Liver (tissue), 9 donors: ENCODE data around the gene CCDC88C. TPM values are rescaled to one million over a fixed set of nuclear protein-coding genes. Genes with fewer than 3 reads are reported as not detected.

Experiments used
- DNase-seq: peaks from one replicate; pipeline ENCODE4 v3.0.0-alpha.2; 2017; ENCODE audit warnings: low spot score
- H3K27ac ChIP-seq, 2 donors: one replicate each; pipeline ENCODE4 v1.7.0; 2013; ENCODE audit warnings: inconsistent platforms in 2 of 2, low read length in 2 of 2, control low read depth in 1 of 2, low read depth in 1 of 2, mild to moderate bottlenecking in 1 of 2
- H3K27me3 ChIP-seq, 4 donors: one replicate each; pipeline versions ENCODE4 v1.6.1 to v1.7.0; 2013; ENCODE audit warnings: low read length in 3 of 4, inconsistent platforms in 1 of 4, mild to moderate bottlenecking in 1 of 4, moderate library complexity in 1 of 4; ENCODE audit not compliant: control insufficient read depth in 4 of 4, insufficient read depth in 4 of 4
- H3K36me3 ChIP-seq, 4 donors: one replicate each; pipeline versions ENCODE4 v1.6.1 to v1.7.0; 2013; ENCODE audit warnings: low read length in 3 of 4, mild to moderate bottlenecking in 3 of 4, low read depth in 1 of 4, moderate library complexity in 1 of 4; ENCODE audit not compliant: control insufficient read depth in 4 of 4, insufficient read depth in 3 of 4
- H3K4me1 ChIP-seq, 4 donors: one replicate each; pipeline versions ENCODE4 v1.6.1 to v1.7.0; 2013; ENCODE audit warnings: low read length in 3 of 4, mild to moderate bottlenecking in 3 of 4, moderate library complexity in 1 of 4; ENCODE audit not compliant: control insufficient read depth in 4 of 4, insufficient read depth in 4 of 4
- H3K4me3 ChIP-seq, 3 donors: one replicate each; pipeline versions ENCODE4 v1.6.1 to v1.7.0; 2013; ENCODE audit warnings: low read length in 3 of 3, control low read depth in 1 of 3, low read depth in 1 of 3, mild to moderate bottlenecking in 1 of 3
- H3K9ac ChIP-seq, 2 donors: one replicate each; pipeline ENCODE4 v1.7.0; 2013; ENCODE audit warnings: low read length in 2 of 2, mild to moderate bottlenecking in 2 of 2, moderate library complexity in 2 of 2, control low read depth in 1 of 2, low read depth in 1 of 2
- H3K9me3 ChIP-seq, 4 donors: one replicate each; pipeline versions ENCODE4 v1.6.1 to v1.7.0; 2013; ENCODE audit warnings: low read length in 3 of 4; ENCODE audit not compliant: control insufficient read depth in 4 of 4
- EGR1 ChIP-seq, 2 donors: IDR thresholded peaks; 2 replicates each; pipeline ENCODE4 v1.6.1; 2016 to 2018; ENCODE audit warnings: antibody characterized with exemption in 2 of 2, low read depth in 2 of 2
- FOXA1 ChIP-seq: IDR thresholded peaks from 2 replicates; pipeline ENCODE4 v1.6.1; 2016; ENCODE audit warnings: antibody characterized with exemption
- FOXA2 ChIP-seq: IDR thresholded peaks from 2 replicates; pipeline ENCODE4 v1.6.1; 2016; ENCODE audit warnings: antibody characterized with exemption
- GABPA ChIP-seq, 2 donors: IDR thresholded peaks in 1 of 2; conservative IDR thresholded peaks in 1 of 2; 2 replicates each; pipeline ENCODE4 v1.6.1; 2016; ENCODE audit warnings: antibody characterized with exemption in 2 of 2, mild to moderate bottlenecking in 1 of 2, moderate library complexity in 1 of 2
- HNF4A ChIP-seq, 2 donors: conservative IDR thresholded peaks; 2 replicates each; pipeline ENCODE4 v1.6.1; 2016; ENCODE audit warnings: antibody characterized with exemption in 2 of 2, mild to moderate bottlenecking in 2 of 2
- HNF4G ChIP-seq: IDR thresholded peaks from 2 replicates; pipeline ENCODE4 v1.6.1; 2016; ENCODE audit warnings: antibody characterized with exemption
- JUND ChIP-seq, 2 donors: IDR thresholded peaks; 2 replicates each; pipeline ENCODE4 v1.6.1; 2016; ENCODE audit warnings: antibody characterized with exemption in 2 of 2
- RAD21 ChIP-seq, 2 donors: IDR thresholded peaks; 2 replicates each; pipeline ENCODE4 v1.6.1; 2016; ENCODE audit warnings: antibody characterized with exemption in 2 of 2, mild to moderate bottlenecking in 2 of 2
- RXRA ChIP-seq, 2 donors: IDR thresholded peaks; 2 replicates each; pipeline ENCODE4 v1.6.1; 2017 to 2018; ENCODE audit warnings: antibody characterized with exemption in 2 of 2, mild to moderate bottlenecking in 1 of 2
- SP1 ChIP-seq: IDR thresholded peaks from 2 replicates; pipeline ENCODE4 v1.6.1; 2018; ENCODE audit warnings: antibody characterized with exemption, mild to moderate bottlenecking
- TAF1 ChIP-seq: conservative IDR thresholded peaks from 2 replicates; pipeline ENCODE4 v1.6.1; 2016; ENCODE audit warnings: antibody characterized with exemption, mild to moderate bottlenecking
- YY1 ChIP-seq: IDR thresholded peaks from 2 replicates; pipeline ENCODE4 v1.6.1; 2016; ENCODE audit warnings: antibody characterized with exemption, mild to moderate bottlenecking
- WGBS: extraction: QIAGEN DNeasy Blood & Tissue Kit; methylation state at CpG from one replicate; pipeline ENCODE4 v1.1.7; 2013; 5-methylcytosine and 5-hydroxymethylcytosine counted together
- polyA plus RNA-seq, 2 donors: library from polyadenylated mRNA; stranded (reverse) in 1 of 2; unstranded in 1 of 2; fragments of 200-250 nt in 1 of 2; fragments of >200 nt in 1 of 2; fragmentation: Nextera tagmentation in 1 of 2; extraction: Ambion mirVana in 1 of 2; gene quantifications; one replicate each; pipeline versions ENCODE4 v1.2.1 to v1.2.3, GENCODE V29; 2013 to 2015
- total RNA-seq, 2 donors: library from RNA; depleted of rRNA; stranded (reverse); fragments of >200 nt; gene quantifications; one replicate each; pipeline ENCODE4 v1.2.3, GENCODE V29; 2014
- TF ChIP-seq, protein P1 (sequence below): IDR thresholded peaks from 2 replicates; pipeline ENCODE4 v1.6.1; 2016; ENCODE audit warnings: antibody characterized with exemption
- TF ChIP-seq, protein P2 (sequence below): IDR thresholded peaks from 2 replicates; pipeline ENCODE4 v1.6.1; 2016; ENCODE audit warnings: antibody characterized with exemption, mild to moderate bottlenecking
- TF ChIP-seq, protein P3 (sequence below): IDR thresholded peaks from 2 replicates; pipeline ENCODE4 v1.6.1; 2016; ENCODE audit warnings: antibody characterized with exemption
- TF ChIP-seq, protein P4 (sequence below): fragments of 150-350 bp; IDR thresholded peaks from 2 replicates; pipeline ENCODE4 v1.5.1; 2017; ENCODE audit warnings: improper control_type of control experiment, low read depth, low read length; ENCODE audit not compliant: missing input control
- donor health status: healthy.
- donor health status: healthy.
- donor health status: healthy.
- donor health status: healthy.
- donor health status: healthy.

The CCDC88C gene
- total and polyA plus RNA-seq, 4 donors: 1.3 to 10.8 (median 4.0) TPM

- DNase-seq: no peak
- no peaks in the 10 kb centered on the region for H3K27me3 ChIP-seq
- H3K36me3 ChIP-seq: peaks cover 0 to 4% (median 0%) of the 10 kb centered on the region in 4 donors
- H3K27ac ChIP-seq: no peak overlapping the region
- WGBS: 75% methylated on average over 5 of the region's 5 CpGs
- H3K9me3 ChIP-seq: no peaks in the 10 kb centered on the region
- H3K4me3 ChIP-seq: no peak overlapping the region
- no peak overlapping the region for H3K9ac ChIP-seq
- H3K4me1 ChIP-seq: no peaks in the 10 kb centered on the region
- no peak for TF ChIP-seq SP1
- TF ChIP-seq HNF4A (conservative IDR thresholded peaks at IDR 0.05): no peak
- no peak for TF ChIP-seq FOXA2
- no peak for TF ChIP-seq JUND (IDR thresholded peaks at IDR 0.05)
- no peak for TF ChIP-seq RXRA (IDR thresholded peaks at IDR 0.05)
- TF ChIP-seq, protein P1, sequence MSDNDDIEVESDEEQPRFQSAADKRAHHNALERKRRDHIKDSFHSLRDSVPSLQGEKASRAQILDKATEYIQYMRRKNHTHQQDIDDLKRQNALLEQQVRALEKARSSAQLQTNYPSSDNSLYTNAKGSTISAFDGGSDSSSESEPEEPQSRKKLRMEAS: no peak
- TF ChIP-seq RAD21 (IDR thresholded peaks at IDR 0.05): no peak
- TF ChIP-seq EGR1 (IDR thresholded peaks at IDR 0.05; ENCODE audit: low read depth in 2 of 2): no peak
- TF ChIP-seq FOXA1: no peak
- TF ChIP-seq, protein P2, sequence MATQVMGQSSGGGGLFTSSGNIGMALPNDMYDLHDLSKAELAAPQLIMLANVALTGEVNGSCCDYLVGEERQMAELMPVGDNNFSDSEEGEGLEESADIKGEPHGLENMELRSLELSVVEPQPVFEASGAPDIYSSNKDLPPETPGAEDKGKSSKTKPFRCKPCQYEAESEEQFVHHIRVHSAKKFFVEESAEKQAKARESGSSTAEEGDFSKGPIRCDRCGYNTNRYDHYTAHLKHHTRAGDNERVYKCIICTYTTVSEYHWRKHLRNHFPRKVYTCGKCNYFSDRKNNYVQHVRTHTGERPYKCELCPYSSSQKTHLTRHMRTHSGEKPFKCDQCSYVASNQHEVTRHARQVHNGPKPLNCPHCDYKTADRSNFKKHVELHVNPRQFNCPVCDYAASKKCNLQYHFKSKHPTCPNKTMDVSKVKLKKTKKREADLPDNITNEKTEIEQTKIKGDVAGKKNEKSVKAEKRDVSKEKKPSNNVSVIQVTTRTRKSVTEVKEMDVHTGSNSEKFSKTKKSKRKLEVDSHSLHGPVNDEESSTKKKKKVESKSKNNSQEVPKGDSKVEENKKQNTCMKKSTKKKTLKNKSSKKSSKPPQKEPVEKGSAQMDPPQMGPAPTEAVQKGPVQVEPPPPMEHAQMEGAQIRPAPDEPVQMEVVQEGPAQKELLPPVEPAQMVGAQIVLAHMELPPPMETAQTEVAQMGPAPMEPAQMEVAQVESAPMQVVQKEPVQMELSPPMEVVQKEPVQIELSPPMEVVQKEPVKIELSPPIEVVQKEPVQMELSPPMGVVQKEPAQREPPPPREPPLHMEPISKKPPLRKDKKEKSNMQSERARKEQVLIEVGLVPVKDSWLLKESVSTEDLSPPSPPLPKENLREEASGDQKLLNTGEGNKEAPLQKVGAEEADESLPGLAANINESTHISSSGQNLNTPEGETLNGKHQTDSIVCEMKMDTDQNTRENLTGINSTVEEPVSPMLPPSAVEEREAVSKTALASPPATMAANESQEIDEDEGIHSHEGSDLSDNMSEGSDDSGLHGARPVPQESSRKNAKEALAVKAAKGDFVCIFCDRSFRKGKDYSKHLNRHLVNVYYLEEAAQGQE: no peak
- TF ChIP-seq, protein P3, sequence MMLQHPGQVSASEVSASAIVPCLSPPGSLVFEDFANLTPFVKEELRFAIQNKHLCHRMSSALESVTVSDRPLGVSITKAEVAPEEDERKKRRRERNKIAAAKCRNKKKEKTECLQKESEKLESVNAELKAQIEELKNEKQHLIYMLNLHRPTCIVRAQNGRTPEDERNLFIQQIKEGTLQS: no peak
- no peak for TF ChIP-seq TAF1
- no peak for TF ChIP-seq HNF4G
- TF ChIP-seq GABPA (IDR thresholded peaks at IDR 0.05 in 1 of 2, conservative IDR thresholded peaks at IDR 0.05 in 1 of 2): no peak
- no peak for TF ChIP-seq YY1
- TF ChIP-seq, protein P4, sequence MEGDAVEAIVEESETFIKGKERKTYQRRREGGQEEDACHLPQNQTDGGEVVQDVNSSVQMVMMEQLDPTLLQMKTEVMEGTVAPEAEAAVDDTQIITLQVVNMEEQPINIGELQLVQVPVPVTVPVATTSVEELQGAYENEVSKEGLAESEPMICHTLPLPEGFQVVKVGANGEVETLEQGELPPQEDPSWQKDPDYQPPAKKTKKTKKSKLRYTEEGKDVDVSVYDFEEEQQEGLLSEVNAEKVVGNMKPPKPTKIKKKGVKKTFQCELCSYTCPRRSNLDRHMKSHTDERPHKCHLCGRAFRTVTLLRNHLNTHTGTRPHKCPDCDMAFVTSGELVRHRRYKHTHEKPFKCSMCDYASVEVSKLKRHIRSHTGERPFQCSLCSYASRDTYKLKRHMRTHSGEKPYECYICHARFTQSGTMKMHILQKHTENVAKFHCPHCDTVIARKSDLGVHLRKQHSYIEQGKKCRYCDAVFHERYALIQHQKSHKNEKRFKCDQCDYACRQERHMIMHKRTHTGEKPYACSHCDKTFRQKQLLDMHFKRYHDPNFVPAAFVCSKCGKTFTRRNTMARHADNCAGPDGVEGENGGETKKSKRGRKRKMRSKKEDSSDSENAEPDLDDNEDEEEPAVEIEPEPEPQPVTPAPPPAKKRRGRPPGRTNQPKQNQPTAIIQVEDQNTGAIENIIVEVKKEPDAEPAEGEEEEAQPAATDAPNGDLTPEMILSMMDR: no peak
Measured at GRCh38 chr14:91344096-91344495, 73.5 kb downstream of the CCDC88C start.

- H3K9ac ChIP-seq: no peak overlapping the region
- no peak overlapping the region for H3K4me3 ChIP-seq
- H3K36me3 ChIP-seq: peaks cover 0 to 15% (median 0%) of the 10 kb centered on the region in 4 donors
- DNase-seq: no peak
- no peaks in the 10 kb centered on the region for H3K27me3 ChIP-seq
- 94% methylated on average over 11 of the region's 11 CpGs for WGBS
- no peaks in the 10 kb centered on the region for H3K4me1 ChIP-seq
- no peaks in the 10 kb centered on the region for H3K9me3 ChIP-seq
- TF ChIP-seq GABPA (IDR thresholded peaks at IDR 0.05 in 1 of 2, conservative IDR thresholded peaks at IDR 0.05 in 1 of 2) (no peak), YY1 (no peak), JUND (IDR thresholded peaks at IDR 0.05) (no peak), RAD21 (IDR thresholded peaks at IDR 0.05) (no peak)
- TF ChIP-seq, protein P2: no peak
- no peak overlapping the region for H3K27ac ChIP-seq
Measured at GRCh38 chr14:91343051-91343450, 74.6 kb downstream of the CCDC88C start.
